ENCODE measurements around the gene RAP2B. TPM values are rescaled to one million over a fixed set of nuclear protein-coding genes. Genes with fewer than 3 reads are reported as not detected.

Gene RAP2B
- total and polyA plus RNA-seq, 2 of the 13 experiments (the other 11 are each of a cell fraction or from before 2014, with no cell fraction given): 6.4 to 7.1 TPM

- TF ChIP-seq FOXO4 (CRISPR knock-in tag; conservative IDR thresholded peaks at IDR 0.05) (no peak), CHCHD3 (CRISPR knock-in tag; IDR thresholded peaks at IDR 0.05) (no peak), POGK (CRISPR knock-in tag; conservative IDR thresholded peaks at IDR 0.05) (no peak), CEBPG (CRISPR knock-in tag; IDR thresholded peaks at IDR 0.05) (peak; percentile 84), ZNF20 (CRISPR knock-in tag; IDR thresholded peaks at IDR 0.05) (no peak), ZBTB46 (CRISPR knock-in tag; IDR thresholded peaks at IDR 0.05; ENCODE audit: borderline replicate concordance) (no peak), STAT6 (CRISPR knock-in tag; IDR thresholded peaks at IDR 0.05; ENCODE audit: borderline replicate concordance) (no peak), CREB1 (IDR thresholded peaks at IDR 0.05) (peak; percentile 45; the same call in 1 of the 2 replicates), CREB1 (CRISPR knock-in tag; IDR thresholded peaks at IDR 0.05) (peak; percentile 83), RFXANK (CRISPR knock-in tag; IDR thresholded peaks at IDR 0.05) (no peak), ZNF564 (CRISPR knock-in tag; IDR thresholded peaks at IDR 0.05) (no peak), SIX4 (CRISPR knock-in tag; IDR thresholded peaks at IDR 0.05) (0 out of 2 replicates have a peak, but pooled peaks have one; percentile 14), ZBTB20 (CRISPR knock-in tag; IDR thresholded peaks at IDR 0.05; ENCODE audit: borderline replicate concordance, low read depth) (no peak), TSC22D2 (CRISPR knock-in tag; IDR thresholded peaks at IDR 0.05; ENCODE audit: borderline replicate concordance) (no peak), ZNF629 (CRISPR knock-in tag; conservative IDR thresholded peaks at IDR 0.05) (peak; percentile 43; the same call in 1 of the 2 replicates), KDM3A (CRISPR knock-in tag; IDR thresholded peaks at IDR 0.05; ENCODE audit: low read depth) (peak; percentile 63; the same call in 1 of the 2 replicates), ZNF468 (CRISPR knock-in tag; IDR thresholded peaks at IDR 0.05) (no peak), FOXA1 (IDR thresholded peaks at IDR 0.05) (no peak), FOXA1 (CRISPR knock-in tag; IDR thresholded peaks at IDR 0.05) (peak; percentile 24; the same call in 1 of the 2 replicates), HHEX (CRISPR knock-in tag; IDR thresholded peaks at IDR 0.05) (no peak)
- TF ChIP-seq, protein P1, sequence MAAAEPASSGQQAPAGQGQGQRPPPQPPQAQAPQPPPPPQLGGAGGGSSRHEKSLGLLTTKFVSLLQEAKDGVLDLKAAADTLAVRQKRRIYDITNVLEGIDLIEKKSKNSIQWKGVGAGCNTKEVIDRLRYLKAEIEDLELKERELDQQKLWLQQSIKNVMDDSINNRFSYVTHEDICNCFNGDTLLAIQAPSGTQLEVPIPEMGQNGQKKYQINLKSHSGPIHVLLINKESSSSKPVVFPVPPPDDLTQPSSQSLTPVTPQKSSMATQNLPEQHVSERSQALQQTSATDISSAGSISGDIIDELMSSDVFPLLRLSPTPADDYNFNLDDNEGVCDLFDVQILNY (CRISPR knock-in tag; conservative IDR thresholded peaks at IDR 0.05): no peak
Measured at GRCh38 chr3:153138276-153139210, 23.5 kb upstream of the RAP2B start (continued).
